Transverse colon (tissue), 4 donors: ENCODE results near the gene PRUNE1. TPM values are rescaled to one million over a fixed set of nuclear protein-coding genes. Genes with fewer than 3 reads are reported as not detected.
A peak's percentile ranks its signal among the peaks of the same experiment; 100 is the strongest.

ENCODE experiments used
- DNase-seq: peaks from one replicate; pipeline ENCODE4 v3.0.0-alpha.2; 2019
- H3K27ac ChIP-seq, 4 donors: fragments of 200-600 bp; sonication (generic); 2 replicates each; pipeline ENCODE4 v1.5.1; 2016 to 2018; ENCODE audit warnings: inconsistent platforms in 4 of 4
- H3K27me3 ChIP-seq: fragments of 200-600 bp; sonication (generic); 2 replicates; pipeline ENCODE4 v1.5.1; 2017; ENCODE audit warnings: inconsistent platforms
- H3K36me3 ChIP-seq, 4 donors: fragments of 200-600 bp; sonication (generic); 2 replicates each; pipeline ENCODE4 v1.5.1; 2017 to 2019; ENCODE audit warnings: inconsistent platforms in 4 of 4
- H3K4me1 ChIP-seq, 4 donors: fragments of 200-600 bp; sonication (generic); 2 replicates each; pipeline ENCODE4 v1.5.1; 2017 to 2020; ENCODE audit warnings: inconsistent platforms in 4 of 4
- H3K4me3 ChIP-seq, 4 donors: fragments of 200-600 bp; sonication (generic); 1 replicate in 1 of 4; 2 replicates in 3 of 4; pipeline versions ENCODE4 v1.5.1 to v1.6.1; 2017 to 2019; ENCODE audit warnings: inconsistent platforms in 4 of 4
- H3K9me3 ChIP-seq, 2 donors: fragments of 200-600 bp; sonication (generic); 2 replicates each; pipeline ENCODE4 v1.5.1; 2017 to 2019; ENCODE audit warnings: inconsistent platforms in 2 of 2
- CTCF ChIP-seq, 5 experiments: fragments of 200-600 bp in 3 of 5; fragments of 450-650 bp in 2 of 5; sonication (generic) in 3 of 5; IDR thresholded peaks; 1 replicate in 2 of 5; 2 replicates in 3 of 5; pipeline ENCODE4 v1.5.1; 2016 to 2017; ENCODE audit warnings: antibody characterized with exemption in 5 of 5, inconsistent platforms in 3 of 5, mild to moderate bottlenecking in 2 of 5, moderate library complexity in 1 of 5
- EP300 ChIP-seq: sonication (generic); formaldehyde crosslinking; IDR thresholded peaks from one replicate; pipeline ENCODE4 v1.6.1; 2017; ENCODE audit warnings: antibody characterized with exemption, low read depth
- POLR2A ChIP-seq: fragments of 450-650 bp; IDR thresholded peaks from one replicate; pipeline ENCODE4 v1.6.1; 2016; ENCODE audit warnings: antibody characterized with exemption, mild to moderate bottlenecking, moderate library complexity
- POLR2AphosphoS5 ChIP-seq, 3 donors: sonication (generic); formaldehyde crosslinking; IDR thresholded peaks; one replicate each; pipeline ENCODE4 v1.6.1; 2016; ENCODE audit warnings: antibody characterized with exemption in 3 of 3
- WGBS, 2 donors: methylation state at CpG; one replicate each; pipeline ENCODE4 v1.1.5; 2018; ENCODE audit warnings: low coverage in 1 of 2; 5-methylcytosine and 5-hydroxymethylcytosine counted together
- in situ Hi-C, 4 donors: fragments of 200-750 bp; cut with MboI; loops; one replicate each; pipeline versions ENCODE4 v1.15.0 to v1.15.1; 2017; ENCODE audit warnings: low sequenced_read_pairs in 3 of 4, low pct_ligation_motif_present in 1 of 4, low pct_unique_long_range_greater_than_20kb in 1 of 4
- intact Hi-C: fragments of 100-400 bp; cut with DNase I; formaldehyde crosslinking; loops from one replicate; pipeline ENCODE4 v1.15.1; 2023; ENCODE audit warnings: low total_unique reads
- total RNA-seq, 4 donors: library from RNA; depleted of rRNA; stranded (reverse); fragments of >200 nt; gene quantifications; one replicate each; pipeline ENCODE4 v1.1.0, GENCODE V29; 2016

Gene PRUNE1
- total RNA-seq, 4 donors from 2014 or later = 9.0 to 80.4 (median 26.8) TPM

GRCh38 chr1:151048645-151049032 lies 40.4 kb downstream of the PRUNE1 start:
- Histone ChIP-seq H3K9me3 (no peaks in the 10 kb centered on the region), H3K4me3 (peak overlapping the region; percentile 54 to 80 (median 62)), H3K4me1 (peaks cover 3 to 16% (median 10%) of the 10 kb centered on the region in 4 donors), H3K36me3 (peaks cover 0 to 17% (median 5%) of the 10 kb centered on the region in 4 donors), H3K27ac (peak overlapping the region; percentile 85 to 89 (median 88)), H3K27me3 (no peaks in the 10 kb centered on the region)
- in situ Hi-C loops = loop anchor here in 1 of 4 donors (25.0 kb wide), 1 partner anchor 114 kb away; the partner anchor contains the start of genes LYSMD1, SCNM1 and TNFAIP8L2
- WGBS, 2 donors = 35 to 40% methylated on average over 1 to 3 of the region's 3 CpGs
- intact Hi-C loops = no loop called here
- no peak for DNase-seq
- TF ChIP-seq CTCF (IDR thresholded peaks at IDR 0.05) (peak in 3 of 5 experiments; percentile 41 to 53 (median 43)), EP300 (no peak)

GRCh38 chr1:151049458-151049857 lies 41.2 kb downstream of the PRUNE1 start:
- Histone ChIP-seq H3K4me3 (no peak overlapping the region), H3K36me3 (peaks cover 0 to 24% (median 9%) of the 10 kb centered on the region in 4 donors), H3K27ac (no peak overlapping the region), H3K4me1 (peaks cover 3 to 16% (median 10%) of the 10 kb centered on the region in 4 donors), H3K27me3 (no peaks in the 10 kb centered on the region), H3K9me3 (no peaks in the 10 kb centered on the region)
- WGBS, 2 donors = 89% methylated on average over 5 of the region's 5 CpGs; no CpG with 5 or more reads in 1 of the 2 donors
- in situ Hi-C loops (loop anchor here in 1 of 4 donors (25.0 kb wide), 1 partner anchor 113 kb away; the partner anchor contains the start of genes LYSMD1, SCNM1 and TNFAIP8L2), intact Hi-C loops (no loop called here)
- no peak for DNase-seq
- TF ChIP-seq EP300 (no peak), POLR2A (no peak), POLR2AphosphoS5 (IDR thresholded peaks at IDR 0.05) (no peak), CTCF (IDR thresholded peaks at IDR 0.05) (no peak)

GRCh38 chr1:151050051-151050688 lies 41.9 kb downstream of the PRUNE1 start:
- Histone ChIP-seq H3K4me1 (peaks cover 5 to 17% (median 12%) of the 10 kb centered on the region in 4 donors), H3K27ac (no peak overlapping the region), H3K27me3 (no peaks in the 10 kb centered on the region), H3K4me3 (no peak overlapping the region), H3K36me3 (peaks cover 0 to 31% (median 11%) of the 10 kb centered on the region in 4 donors), H3K9me3 (no peaks in the 10 kb centered on the region)
- WGBS, 2 donors = 77 to 84% methylated on average over 2 of the region's 2 CpGs
- in situ Hi-C loops = no loop called here
- no peak for DNase-seq
- intact Hi-C loops = no loop called here
- no peak for TF ChIP-seq CTCF (IDR thresholded peaks at IDR 0.05)
- peak; percentile 13 for TF ChIP-seq POLR2A

- in situ Hi-C loops = no loop called here
- Histone ChIP-seq H3K4me1 (peaks cover 17 to 29% (median 25%) of the 10 kb centered on the region in 4 donors), H3K27me3 (no peaks in the 10 kb centered on the region), H3K9me3 (no peaks in the 10 kb centered on the region), H3K27ac (no peak overlapping the region), H3K4me3 (no peak overlapping the region), H3K36me3 (peaks cover 0 to 31% (median 14%) of the 10 kb centered on the region in 4 donors)
- intact Hi-C loops = no loop called here
- TF ChIP-seq EP300 (no peak), CTCF (IDR thresholded peaks at IDR 0.05) (no peak), POLR2AphosphoS5 (IDR thresholded peaks at IDR 0.05) (peak in 1 of 3 donors; percentile 6), POLR2A (no peak)
- WGBS, 2 donors = 59% methylated on average over 2 of the region's 2 CpGs; no CpG with 5 or more reads in 1 of the 2 donors
- no peak for DNase-seq
Measured at GRCh38 chr1:151051356-151052009, 43.2 kb downstream of the PRUNE1 start.
